ENCODE results near the gene OMP.
A peak's percentile ranks its signal among the peaks of the same experiment; 100 is the strongest.

OMP gene

DNA sequence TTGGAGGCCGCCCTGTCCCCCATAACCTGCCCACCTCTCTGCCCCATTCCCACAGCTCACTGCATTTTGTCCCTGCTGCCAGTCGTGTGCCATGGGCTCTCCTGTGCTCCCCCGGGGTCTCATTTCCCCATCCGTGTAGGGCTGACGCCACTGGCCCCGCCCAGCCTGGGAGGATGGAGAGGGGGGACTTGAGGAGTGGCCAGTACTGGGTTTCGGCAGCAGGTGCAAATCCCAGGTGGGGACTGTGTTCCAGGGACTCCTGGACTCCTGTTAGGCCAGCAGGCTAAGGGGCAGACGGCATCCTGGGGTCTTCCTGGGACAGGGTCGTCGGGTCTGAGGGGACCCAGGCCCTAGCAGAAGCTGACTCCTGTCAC is 24.2 kb downstream of the OMP start:
- no peak overlapping the region for H3K4me3 ChIP-seq (ENCODE audit: low read length)
- no peak for DNase-seq (ENCODE audit: low read depth)
- TF ChIP-seq, protein P1, sequence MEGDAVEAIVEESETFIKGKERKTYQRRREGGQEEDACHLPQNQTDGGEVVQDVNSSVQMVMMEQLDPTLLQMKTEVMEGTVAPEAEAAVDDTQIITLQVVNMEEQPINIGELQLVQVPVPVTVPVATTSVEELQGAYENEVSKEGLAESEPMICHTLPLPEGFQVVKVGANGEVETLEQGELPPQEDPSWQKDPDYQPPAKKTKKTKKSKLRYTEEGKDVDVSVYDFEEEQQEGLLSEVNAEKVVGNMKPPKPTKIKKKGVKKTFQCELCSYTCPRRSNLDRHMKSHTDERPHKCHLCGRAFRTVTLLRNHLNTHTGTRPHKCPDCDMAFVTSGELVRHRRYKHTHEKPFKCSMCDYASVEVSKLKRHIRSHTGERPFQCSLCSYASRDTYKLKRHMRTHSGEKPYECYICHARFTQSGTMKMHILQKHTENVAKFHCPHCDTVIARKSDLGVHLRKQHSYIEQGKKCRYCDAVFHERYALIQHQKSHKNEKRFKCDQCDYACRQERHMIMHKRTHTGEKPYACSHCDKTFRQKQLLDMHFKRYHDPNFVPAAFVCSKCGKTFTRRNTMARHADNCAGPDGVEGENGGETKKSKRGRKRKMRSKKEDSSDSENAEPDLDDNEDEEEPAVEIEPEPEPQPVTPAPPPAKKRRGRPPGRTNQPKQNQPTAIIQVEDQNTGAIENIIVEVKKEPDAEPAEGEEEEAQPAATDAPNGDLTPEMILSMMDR (IDR thresholded peaks at IDR 0.05; ENCODE audit: insufficient read depth, low read depth, low read length, missing control alignments) = no peak

DNA sequence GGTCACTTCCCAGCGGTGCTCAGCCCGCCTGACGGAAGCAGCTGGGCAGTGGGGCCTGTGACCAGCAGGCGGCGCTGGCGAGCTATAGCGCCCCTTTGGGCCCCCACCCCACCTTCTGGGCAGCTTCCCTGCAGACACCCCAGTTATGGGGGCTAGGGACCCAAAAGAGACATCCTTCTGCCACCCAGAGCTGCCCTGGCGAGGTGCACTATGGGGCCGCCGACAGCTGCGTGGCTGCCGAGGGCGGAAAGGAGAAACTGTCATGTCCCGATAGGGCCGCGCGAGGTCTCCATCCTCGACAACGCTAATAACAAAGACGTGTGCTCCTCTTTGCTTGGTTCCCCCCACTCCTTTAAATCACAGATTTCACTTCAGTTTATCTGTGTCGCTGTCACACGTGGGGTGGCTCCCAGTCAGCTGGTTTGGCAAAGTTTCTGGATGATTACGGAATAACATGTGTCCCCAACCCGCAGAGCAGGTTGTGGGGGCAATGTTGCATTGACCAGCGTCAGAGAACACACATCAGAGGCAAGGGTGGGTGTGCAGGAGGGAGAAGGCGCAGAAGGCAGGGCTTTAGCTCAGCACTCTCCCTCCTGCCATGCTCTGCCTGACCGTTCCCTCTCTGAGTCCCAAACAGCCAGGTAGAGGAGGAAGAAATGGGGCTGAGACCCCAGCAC is 24.7 kb downstream of the OMP start:
- DNase-seq (ENCODE audit: low read depth) = peak; percentile 28
- TF ChIP-seq, protein P1 (IDR thresholded peaks at IDR 0.05; ENCODE audit: insufficient read depth, low read depth, low read length, missing control alignments) = peak; percentile 93
- H3K4me3 ChIP-seq (ENCODE audit: low read length) = peak overlapping the region; percentile 35

DNA sequence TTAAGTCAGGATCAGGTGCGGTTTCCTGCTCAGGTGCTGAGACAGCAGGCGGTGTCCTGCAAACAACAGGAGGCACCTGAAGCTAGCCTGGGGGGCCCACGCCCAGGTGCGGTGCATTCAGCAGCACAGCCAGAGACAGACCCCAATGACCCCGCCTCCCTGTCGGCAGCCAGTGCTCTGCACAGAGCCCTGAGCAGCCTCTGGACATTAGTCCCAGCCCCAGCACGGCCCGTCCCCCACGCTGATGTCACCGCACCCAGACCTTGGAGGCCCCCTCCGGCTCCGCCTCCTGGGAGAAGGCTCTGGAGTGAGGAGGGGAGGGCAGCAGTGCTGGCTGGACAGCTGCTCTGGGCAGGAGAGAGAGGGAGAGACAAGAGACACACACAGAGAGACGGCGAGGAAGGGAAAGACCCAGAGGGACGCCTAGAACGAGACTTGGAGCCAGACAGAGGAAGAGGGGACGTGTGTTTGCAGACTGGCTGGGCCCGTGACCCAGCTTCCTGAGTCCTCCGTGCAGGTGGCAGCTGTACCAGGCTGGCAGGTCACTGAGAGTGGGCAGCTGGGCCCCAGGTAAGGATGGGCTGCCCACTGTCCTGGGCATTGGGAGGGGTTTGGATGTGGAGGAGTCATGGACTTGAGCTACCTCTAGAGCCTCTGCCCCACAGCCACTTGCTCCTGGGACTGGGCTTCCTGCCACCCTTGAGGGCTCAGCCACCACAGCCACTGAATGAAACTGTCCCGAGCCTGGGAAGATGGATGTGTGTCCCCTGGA is 25.5 kb downstream of the OMP start, which contains the start of gene MYO7A:
TSS of gene MYO7A (plus strand) at position 327 of the 772 bp plus-strand sequence. CDS start 2,389 bp downstream, outside the sequence.
- TF ChIP-seq, protein P1 (IDR thresholded peaks at IDR 0.05; ENCODE audit: insufficient read depth, low read depth, low read length, missing control alignments) = no peak
- H3K4me3 ChIP-seq (ENCODE audit: low read length) = peak within 1 kb of the TSS; percentile 35
- peak; percentile 13 for DNase-seq (ENCODE audit: low read depth)

DNA sequence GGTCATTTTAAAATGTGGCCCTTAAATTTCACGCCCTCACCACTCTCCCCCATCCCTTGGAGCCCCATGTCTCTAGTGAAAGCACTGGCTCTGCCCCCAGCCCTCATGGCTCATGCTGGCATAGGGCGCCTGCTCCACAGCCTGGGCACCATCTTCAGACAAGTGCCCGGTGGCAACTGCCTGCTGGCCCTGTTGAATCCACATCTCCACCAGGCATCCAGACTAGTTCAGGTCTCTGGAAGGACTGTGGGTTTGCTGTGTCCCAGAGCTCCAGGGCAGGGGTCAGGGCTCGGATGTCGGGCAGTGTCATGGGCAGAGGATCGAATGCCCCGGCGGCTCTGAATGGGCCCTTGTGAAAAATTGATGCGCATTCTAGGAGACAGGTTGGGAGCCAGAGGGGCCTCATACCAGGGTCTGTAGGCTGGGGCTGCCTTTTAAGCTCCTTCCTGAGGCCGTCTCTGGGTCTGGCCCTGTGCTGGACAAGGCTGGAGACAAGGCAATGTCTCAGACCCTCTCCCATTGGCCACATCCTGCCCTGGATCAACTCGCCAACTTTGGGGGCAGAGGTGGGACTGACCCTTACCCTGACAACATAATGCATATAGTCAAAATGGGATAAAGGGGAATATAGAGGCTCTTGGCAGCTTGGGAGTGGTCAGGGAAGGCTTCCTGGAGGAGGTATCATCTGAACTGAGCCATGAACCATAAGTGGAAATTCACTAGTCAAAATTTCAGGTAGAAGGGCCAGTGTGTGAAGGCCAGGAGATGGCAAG is 26.6 kb downstream of the OMP start:
- TF ChIP-seq, protein P1 (IDR thresholded peaks at IDR 0.05; ENCODE audit: insufficient read depth, low read depth, low read length, missing control alignments) = no peak
- no peak overlapping the region for H3K4me3 ChIP-seq (ENCODE audit: low read length)
- no peak for DNase-seq (ENCODE audit: low read depth)

DNA sequence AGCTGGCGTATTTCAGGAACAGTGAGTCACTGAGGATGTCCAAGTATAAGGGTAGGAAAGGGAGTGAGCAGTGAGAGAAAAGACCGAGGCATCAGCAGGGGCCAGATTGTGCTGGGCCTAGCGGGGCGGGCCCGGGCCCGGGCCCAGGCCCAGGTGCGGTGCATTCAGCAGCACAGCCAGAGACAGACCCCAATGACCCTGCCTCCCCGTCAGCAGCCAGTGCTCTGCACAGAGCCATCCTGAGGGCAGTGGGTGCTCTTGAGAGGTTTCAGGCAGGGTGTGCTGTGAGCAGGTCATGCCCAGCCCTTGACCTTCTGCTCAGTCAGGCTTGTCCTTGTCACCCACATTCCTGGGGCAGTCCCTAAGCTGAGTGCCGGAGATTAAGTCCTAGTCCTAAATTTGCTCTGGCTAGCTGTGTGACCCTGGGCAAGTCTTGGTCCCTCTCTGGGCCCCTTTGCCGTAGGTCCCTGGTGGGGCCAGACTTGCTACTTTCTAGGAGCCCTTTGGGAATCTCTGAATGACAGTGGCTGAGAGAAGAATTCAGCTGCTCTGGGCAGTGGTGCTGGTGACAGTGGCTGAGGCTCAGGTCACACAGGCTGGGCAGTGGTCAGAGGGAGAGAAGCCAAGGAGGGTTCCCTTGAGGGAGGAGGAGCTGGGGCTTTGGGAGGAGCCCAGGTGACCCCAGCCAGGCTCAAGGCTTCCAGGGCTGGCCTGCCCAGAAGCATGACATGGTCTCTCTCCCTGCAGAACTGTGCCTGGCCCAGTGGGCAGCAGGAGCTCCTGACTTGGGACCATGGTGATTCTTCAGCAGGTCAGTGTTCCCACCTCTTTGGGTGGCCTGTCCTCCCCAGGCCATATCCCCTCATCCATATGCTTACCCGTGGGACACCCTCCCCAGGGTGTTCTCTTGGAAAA is 27.5 kb downstream of the OMP start:
- no peak overlapping the region for H3K4me3 ChIP-seq (ENCODE audit: low read length)
- TF ChIP-seq, protein P1 (IDR thresholded peaks at IDR 0.05; ENCODE audit: insufficient read depth, low read depth, low read length, missing control alignments) = no peak
- no peak for DNase-seq (ENCODE audit: low read depth)
